NCI-H2107 (cell line): ENCODE measurements around the gene MAP6D1.

ENCODE experiments used
- DNase-seq: peaks from one replicate; lab custom pipeline; 2025; lab: John Stamatoyannopoulos, UW

MAP6D1 gene

GRCh38 chr3:183825456-183826161, at the start of gene MAP6D1:
TSS of gene MAP6D1 (minus strand) at chr3:183825577. CDS start at chr3:183825547, 30 bp downstream.
- peak; percentile 77 for DNase-seq

- no peak for DNase-seq
Observed at GRCh38 chr3:183873914-183874313, 48.5 kb upstream of the MAP6D1 start.

- no peak for DNase-seq
Observed at GRCh38 chr3:183871541-183871940, 46.2 kb upstream of the MAP6D1 start.

DNA sequence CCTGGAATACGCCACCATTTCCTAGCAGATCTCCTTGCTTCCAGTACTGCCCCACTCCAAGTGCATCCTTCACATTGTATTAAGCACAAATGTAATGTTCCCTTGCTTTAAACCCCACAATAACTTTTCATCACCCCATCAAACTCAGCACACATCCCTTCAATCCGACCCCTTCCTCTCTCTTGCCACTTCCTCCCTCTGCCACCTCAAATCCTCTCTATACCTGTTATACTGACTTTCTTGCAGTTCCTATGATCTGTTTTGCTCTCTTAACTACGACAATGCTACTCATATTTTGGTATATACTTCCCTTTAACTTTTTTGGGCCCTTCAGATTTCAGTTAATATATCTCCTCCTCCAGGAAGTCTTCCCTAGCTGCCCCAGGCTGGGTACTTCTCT, 45.2 kb upstream of the MAP6D1 start:
- no peak for DNase-seq

GRCh38 chr3:183868796-183869195, 43.4 kb upstream of the MAP6D1 start:
- no peak for DNase-seq

DNA sequence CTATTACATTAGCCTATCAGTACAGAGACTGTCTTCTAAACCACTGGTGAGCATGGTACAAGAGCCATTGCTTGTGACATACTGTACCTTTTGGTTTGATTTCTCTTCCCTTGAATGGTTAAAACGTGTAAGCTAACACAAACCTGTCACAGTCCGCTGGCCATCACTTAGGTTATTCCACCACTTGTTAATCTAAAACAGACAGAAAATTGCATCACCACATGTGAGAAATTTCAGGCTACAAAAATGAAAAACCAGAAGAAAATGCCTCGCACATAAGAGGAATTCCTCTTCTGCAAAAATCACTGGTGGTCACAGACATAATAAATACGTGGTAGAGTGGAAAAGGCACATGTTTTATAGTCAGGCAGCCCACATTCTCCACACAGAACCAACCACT, 37.2 kb upstream of the MAP6D1 start:
- DNase-seq: no peak

GRCh38 chr3:183857863-183858262, 32.5 kb upstream of the MAP6D1 start:
- no peak for DNase-seq

DNA sequence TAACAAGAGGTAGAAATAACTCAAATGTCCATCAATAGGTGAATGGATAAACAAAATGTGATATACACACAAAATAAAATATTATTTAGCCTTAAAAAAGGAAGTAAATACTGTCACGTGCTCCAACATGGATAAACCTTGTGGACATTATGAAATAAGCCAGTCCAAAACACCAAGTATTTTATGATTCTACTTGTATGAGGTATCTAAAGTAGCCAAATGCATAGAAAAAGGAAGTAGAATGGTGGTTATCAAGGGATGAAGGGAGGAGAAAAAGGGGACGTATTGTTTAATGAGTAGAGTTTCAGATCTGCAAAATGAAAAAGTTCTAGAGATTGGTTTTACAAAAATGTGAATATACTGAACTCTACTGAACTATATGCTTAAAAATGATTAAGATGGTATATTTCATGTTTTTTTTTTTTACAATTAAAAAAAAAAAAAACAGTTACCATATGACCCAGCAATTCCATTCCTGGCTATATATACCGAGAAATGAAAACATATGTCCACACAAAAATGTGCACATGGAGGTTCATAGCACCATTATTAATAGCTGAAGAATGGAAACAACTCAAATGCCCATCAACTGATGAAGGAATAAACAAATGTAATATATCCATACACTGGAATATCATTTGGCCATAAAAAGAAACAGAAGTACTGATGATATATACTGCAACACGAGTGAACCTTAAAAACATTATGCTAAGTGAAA, 29.1 kb upstream of the MAP6D1 start:
- DNase-seq: no peak

- DNase-seq: no peak
Observed at GRCh38 chr3:183845608-183846288, 20.4 kb upstream of the MAP6D1 start.

DNA sequence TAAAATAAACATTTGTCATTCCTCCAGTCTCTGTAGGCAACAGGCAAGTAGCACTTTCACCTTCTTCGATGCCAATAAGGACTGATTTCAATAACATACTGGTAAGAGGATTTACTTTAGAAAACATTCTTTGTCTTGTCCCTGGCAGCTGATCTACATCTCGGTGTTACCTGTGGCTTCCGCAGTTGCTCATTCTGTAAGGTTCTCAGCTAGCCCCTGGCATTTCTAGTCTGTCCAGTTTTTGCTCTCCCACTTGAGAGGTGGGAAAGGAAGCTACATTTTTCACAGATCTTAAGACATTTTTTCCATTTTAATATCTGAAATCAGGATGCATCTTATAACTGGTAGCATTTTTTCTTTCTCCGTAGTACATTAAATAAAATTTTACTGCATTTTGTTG, 19.7 kb upstream of the MAP6D1 start:
- no peak for DNase-seq

GRCh38 chr3:183844606-183845005, 19.2 kb upstream of the MAP6D1 start:
- DNase-seq: no peak

GRCh38 chr3:183839751-183840150, 14.4 kb upstream of the MAP6D1 start:
- DNase-seq: no peak

GRCh38 chr3:183837894-183838293, 12.5 kb upstream of the MAP6D1 start:
- DNase-seq: no peak

DNA sequence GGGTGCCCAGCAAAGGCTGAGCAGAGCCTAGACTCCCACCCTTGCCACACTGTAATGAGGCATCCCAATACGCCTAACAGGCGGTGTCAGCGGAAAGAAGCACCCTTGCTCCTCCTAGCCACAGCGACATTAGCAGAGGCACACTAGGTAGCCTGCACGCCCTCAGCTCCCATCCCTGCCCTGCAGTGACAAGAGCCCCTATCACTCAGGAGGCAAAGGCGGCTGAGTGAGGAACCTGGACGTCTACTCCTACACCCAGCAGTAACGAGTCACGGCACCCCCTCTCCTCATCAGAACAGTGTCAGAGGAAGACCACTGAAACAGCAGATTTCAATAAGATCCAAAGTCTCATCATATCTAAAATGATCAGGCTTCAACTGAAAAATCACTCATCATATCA, 12.0 kb upstream of the MAP6D1 start:
- DNase-seq: no peak

- no peak for DNase-seq
Observed at GRCh38 chr3:183833516-183833915, 8.1 kb upstream of the MAP6D1 start.

- no peak for DNase-seq
Observed at GRCh38 chr3:183830187-183830586, 4.8 kb upstream of the MAP6D1 start.

DNA sequence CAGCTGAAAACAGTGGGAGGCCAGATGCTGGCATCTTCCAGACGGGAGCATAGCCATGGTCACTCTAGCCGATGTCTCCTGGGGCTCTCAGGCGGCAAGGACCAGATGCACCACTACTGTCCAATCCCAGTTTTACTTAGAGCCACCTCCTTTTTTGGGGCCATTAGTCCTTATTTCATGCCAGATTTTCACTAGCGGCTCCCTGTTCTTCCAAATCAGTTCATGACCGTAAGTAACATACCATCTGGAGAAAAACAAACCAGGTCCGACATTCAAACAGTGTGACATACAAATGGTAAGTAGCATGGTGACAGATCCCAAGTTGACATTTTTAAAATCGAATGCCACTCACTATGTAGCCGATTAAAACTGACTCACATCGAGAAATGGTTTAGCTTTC, 4.1 kb upstream of the MAP6D1 start:
- DNase-seq: no peak

DNA sequence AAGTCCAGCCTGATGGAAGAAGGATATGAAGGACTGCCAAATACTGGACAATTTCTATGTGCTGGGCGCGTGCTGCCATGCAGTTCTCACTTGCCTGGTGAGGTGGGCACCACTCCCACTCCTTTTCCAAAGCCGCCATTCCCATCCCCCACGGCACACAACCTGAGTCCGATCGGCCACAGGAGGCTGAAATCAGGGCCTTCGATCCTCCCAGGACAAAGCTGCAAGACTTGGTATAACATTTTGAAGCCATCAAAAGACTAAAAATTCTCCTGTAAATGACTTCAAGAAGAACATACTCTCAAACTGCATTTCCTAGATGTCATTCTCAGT, 3.1 kb upstream of the MAP6D1 start:
- no peak for DNase-seq

DNA sequence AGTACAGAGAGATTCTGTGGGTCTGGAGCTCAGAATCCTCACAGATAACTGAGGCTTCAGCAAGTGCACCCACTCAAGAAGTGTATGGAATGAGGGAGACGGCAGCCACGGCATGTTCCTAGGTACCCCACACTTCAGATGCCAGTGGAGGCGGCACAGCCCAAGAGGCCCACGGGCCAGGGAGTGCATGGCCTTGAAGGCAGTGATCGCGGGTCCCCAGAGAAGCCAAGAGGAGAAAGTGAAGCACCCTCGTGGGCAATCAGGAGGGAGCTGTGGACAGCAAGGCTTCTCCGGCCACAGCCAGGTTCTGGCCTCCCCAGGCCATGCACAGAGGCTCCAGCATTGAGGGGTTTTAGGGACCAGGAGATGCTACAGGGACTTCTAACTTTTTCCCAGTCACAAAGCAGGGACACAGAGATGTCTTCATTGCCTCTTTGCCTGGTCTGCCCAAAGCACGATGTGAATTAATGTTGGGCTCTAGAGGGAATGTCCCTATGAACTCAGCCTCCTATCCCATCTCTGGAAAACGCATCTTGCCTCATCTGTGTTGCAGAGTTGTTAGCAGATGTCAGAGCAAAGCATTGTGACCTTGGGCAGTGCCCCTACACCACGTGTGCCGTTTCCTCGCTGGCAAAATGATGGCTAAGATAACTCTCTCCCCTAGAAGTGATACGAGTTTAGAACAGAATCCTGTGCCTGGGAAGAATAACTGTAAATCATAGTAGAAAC, 2.6 kb upstream of the MAP6D1 start:
- DNase-seq: no peak

DNA sequence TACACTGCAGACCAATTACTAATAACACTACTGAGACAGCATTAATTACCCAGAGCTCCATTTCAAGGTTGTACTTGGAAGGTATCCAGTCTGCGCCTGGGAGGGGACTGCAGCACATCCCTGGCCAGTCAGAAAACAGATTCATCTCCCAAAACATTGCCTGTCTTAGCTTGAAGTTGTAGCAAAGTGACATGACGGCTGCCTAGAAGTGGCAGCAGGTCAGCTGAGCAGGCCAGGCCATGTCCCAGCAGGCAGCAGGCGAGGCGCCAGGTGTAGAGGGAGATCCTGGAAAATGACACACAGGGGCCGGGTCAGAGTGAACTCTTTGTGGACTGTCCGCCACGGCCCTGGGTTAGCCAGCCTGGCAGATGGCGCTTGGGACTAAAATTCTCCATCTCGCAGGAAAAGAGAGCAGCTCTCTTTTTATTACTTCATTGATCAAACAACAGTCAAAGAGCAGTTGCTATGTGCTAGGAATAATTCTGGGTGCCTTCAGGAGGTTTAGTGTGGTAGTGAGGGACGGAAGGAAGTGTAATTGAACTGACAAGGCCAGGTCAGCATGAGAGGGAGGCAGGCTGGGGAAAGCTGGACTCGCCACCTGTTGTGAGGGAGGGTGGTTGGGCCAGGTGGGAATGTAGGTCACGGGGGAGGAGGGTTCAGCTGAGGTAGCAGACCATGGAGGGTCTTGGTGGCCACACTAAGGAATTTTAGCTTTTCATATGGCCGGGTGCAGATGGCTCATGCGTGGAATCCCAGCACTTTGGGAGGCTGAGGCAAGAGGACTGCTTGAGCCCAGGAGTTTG, 1.3 kb upstream of the MAP6D1 start:
- no peak for DNase-seq

DNA sequence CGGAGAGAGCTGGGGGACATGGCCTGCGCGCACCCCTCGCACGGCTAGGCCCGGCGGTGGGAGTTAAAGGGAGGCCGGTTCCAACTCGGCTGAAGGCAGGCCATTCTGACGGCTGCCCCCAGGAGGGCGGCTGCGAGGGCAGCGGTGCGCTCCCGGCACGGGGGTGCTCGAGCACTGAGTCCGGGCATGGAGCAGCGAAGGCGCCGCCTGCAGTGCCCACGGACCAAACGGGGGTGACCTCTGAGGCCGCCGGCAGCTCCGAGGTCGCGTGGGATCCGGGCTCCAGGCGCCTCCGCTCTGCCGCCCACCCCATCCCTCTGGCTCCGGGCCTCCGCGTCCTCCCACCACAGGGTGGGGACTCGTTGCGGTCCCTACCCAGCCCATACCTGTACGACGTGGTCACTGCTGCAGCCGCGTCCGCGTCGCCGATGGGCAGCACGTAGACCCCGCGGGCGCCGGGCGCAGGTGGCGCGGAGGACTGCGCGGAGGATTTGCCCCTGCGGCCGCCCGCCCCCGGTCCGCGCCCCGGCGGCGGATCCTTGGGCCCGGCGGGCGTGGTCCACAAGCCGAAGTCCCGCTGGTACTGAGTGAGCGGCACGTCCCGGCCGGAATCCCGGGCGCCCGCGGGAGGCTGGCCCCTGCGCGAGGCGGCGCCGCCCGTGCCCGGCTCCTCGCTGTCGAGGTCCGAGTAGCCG, 469 bp downstream of the MAP6D1 start:
- no peak for DNase-seq
